ENCODE results near the gene MVB12B. TPM values are rescaled to one million over a fixed set of nuclear protein-coding genes. Genes with fewer than 3 reads are reported as not detected.

The MVB12B gene
- total and polyA plus RNA-seq, 9 donors, result 7.0 to 23.1 (median 17.8) TPM

- WGBS, 3 donors, result 88 to 92% (median 91%) methylated on average over 15 of the region's 15 CpGs
- no peaks in the 10 kb centered on the region for H3K27me3 ChIP-seq
- H3K27ac ChIP-seq, result no peak overlapping the region
- peaks cover 5% of the 10 kb centered on the region for H3K4me1 ChIP-seq (ENCODE audit: insufficient read depth)
- TF ChIP-seq POLR2A (IDR thresholded peaks at IDR 0.05) (no peak), CTCF (IDR thresholded peaks at IDR 0.05) (no peak), EP300 (IDR thresholded peaks at IDR 0.05) (no peak)
- no peak overlapping the region for H3K4me3 ChIP-seq
- DNase-seq, result peak in 1 of 5 donors; percentile 27
- H3K9me3 ChIP-seq, result no peaks in the 10 kb centered on the region
- intact Hi-C loops (cut with DNase I), result loop anchor here in 2 of 4 donors (10.0 kb wide), 1 partner anchor 1092 kb away; no protein-coding TSS in a partner anchor
- H3K36me3 ChIP-seq, result no peaks in the 10 kb centered on the region
Measured at GRCh38 chr9:126496781-126497659, 170.4 kb downstream of the MVB12B start.

- TF ChIP-seq POLR2A (IDR thresholded peaks at IDR 0.05) (no peak), CTCF (IDR thresholded peaks at IDR 0.05) (no peak), EP300 (IDR thresholded peaks at IDR 0.05) (no peak)
- intact Hi-C loops (cut with DNase I), result loop anchor here in 2 of 4 donors (10.0 kb wide), 1 partner anchor 1093 kb away; no protein-coding TSS in a partner anchor
- WGBS, 3 donors, result 79 to 86% (median 86%) methylated on average over 21 of the region's 21 CpGs
Measured at GRCh38 chr9:126497660-126498275, 171.1 kb downstream of the MVB12B start.

GRCh38 chr9:126498331-126498730, 171.7 kb downstream of the MVB12B start:
- no peaks in the 10 kb centered on the region for H3K9me3 ChIP-seq
- no peaks in the 10 kb centered on the region for H3K36me3 ChIP-seq
- no peak overlapping the region for H3K4me3 ChIP-seq
- no peaks in the 10 kb centered on the region for H3K27me3 ChIP-seq
- DNase-seq, result no peak
- intact Hi-C loops (cut with DNase I), result loop anchor here in 2 of 4 donors (10.0 kb wide), 1 partner anchor 1094 kb away; no protein-coding TSS in a partner anchor
- no peak overlapping the region for H3K27ac ChIP-seq
- H3K4me1 ChIP-seq (ENCODE audit: insufficient read depth), result peaks cover 5% of the 10 kb centered on the region
- 84 to 91% (median 85%) methylated on average over 8 of the region's 8 CpGs for WGBS, 3 donors
- TF ChIP-seq CTCF (IDR thresholded peaks at IDR 0.05) (no peak), POLR2A (IDR thresholded peaks at IDR 0.05) (no peak), EP300 (IDR thresholded peaks at IDR 0.05) (no peak)

More at GRCh38 chr9:126497660-126498275, 171.1 kb downstream of the MVB12B start:
- Histone ChIP-seq H3K27ac (no peak overlapping the region), H3K36me3 (no peaks in the 10 kb centered on the region), H3K4me3 (no peak overlapping the region), H3K9me3 (no peaks in the 10 kb centered on the region), H3K27me3 (no peaks in the 10 kb centered on the region), H3K4me1 (ENCODE audit: insufficient read depth) (peaks cover 5% of the 10 kb centered on the region)
- DNase-seq, result no peak

- Histone ChIP-seq H3K4me1 (ENCODE audit: insufficient read depth) (peaks cover 5% of the 10 kb centered on the region), H3K4me3 (peak overlapping the region; percentile 30), H3K27ac (peak overlapping the region in 1 of 2 donors; percentile 26), H3K36me3 (no peaks in the 10 kb centered on the region), H3K27me3 (no peaks in the 10 kb centered on the region), H3K9me3 (no peaks in the 10 kb centered on the region)
- peak in 4 of 5 donors; percentile 31 to 64 (median 52) for DNase-seq
- TF ChIP-seq CTCF (IDR thresholded peaks at IDR 0.05) (peak; percentile 89 to 92 (median 90)), POLR2A (IDR thresholded peaks at IDR 0.05) (no peak), EP300 (IDR thresholded peaks at IDR 0.05) (no peak)
- WGBS, 3 donors, result 2% methylated on average over 46 of the region's 46 CpGs
- intact Hi-C loops (cut with DNase I), result loop anchor here in 2 of 4 donors (10.0 kb wide), 1 partner anchor 1094 kb away; no protein-coding TSS in a partner anchor
Measured at GRCh38 chr9:126499005-126499910, 172.6 kb downstream of the MVB12B start.
